H9 (cell line): ENCODE data around the gene TMEM163. TPM values are rescaled to one million over a fixed set of nuclear protein-coding genes. Genes with fewer than 3 reads are reported as not detected.

Experiments used
- DNase-seq: peaks from one replicate; pipeline ENCODE4 v3.0.0-alpha.2; 2017
- H2AFZ ChIP-seq: one replicate; pipeline ENCODE4 v1.6.1; 2013; ENCODE audit warnings: mild to moderate bottlenecking, low read length, control low read depth, moderate library complexity
- H2AK5ac ChIP-seq: 2 replicates; pipeline ENCODE4 v1.6.1; 2013; ENCODE audit warnings: low read length, control low read depth, mixed read lengths; ENCODE audit not compliant: insufficient read length
- H2BK120ac ChIP-seq: one replicate; pipeline ENCODE4 v1.6.1; 2013; ENCODE audit warnings: low read depth, mild to moderate bottlenecking, low read length, control low read depth, inconsistent platforms; ENCODE audit not compliant: poor library complexity, severe bottlenecking
- H2BK12ac ChIP-seq: 2 replicates; pipeline ENCODE4 v1.6.1; 2013; ENCODE audit warnings: low read length, control low read depth, mixed read lengths, low read depth; ENCODE audit not compliant: insufficient read length
- H2BK15ac ChIP-seq: 2 replicates; pipeline ENCODE4 v1.6.1; 2013; ENCODE audit warnings: low read depth, low read length, control low read depth
- H2BK20ac ChIP-seq: one replicate; pipeline ENCODE4 v1.6.1; 2013; ENCODE audit warnings: low read depth, mild to moderate bottlenecking, low read length, control low read depth, inconsistent platforms; ENCODE audit not compliant: poor library complexity, severe bottlenecking
- H2BK5ac ChIP-seq: 2 replicates; pipeline ENCODE4 v1.6.1; 2013; ENCODE audit warnings: low read length, control low read depth, mixed read lengths; ENCODE audit not compliant: insufficient read length
- H3K14ac ChIP-seq: 2 replicates; pipeline ENCODE4 v1.6.1; 2013; ENCODE audit warnings: low read length, control low read depth; ENCODE audit not compliant: insufficient read depth
- H3K18ac ChIP-seq: 2 replicates; pipeline ENCODE4 v1.6.1; 2013; ENCODE audit warnings: low read depth, mild to moderate bottlenecking, mixed read lengths, low read length, control low read depth; ENCODE audit not compliant: insufficient read length
- H3K23ac ChIP-seq: 2 replicates; pipeline ENCODE4 v1.6.1; 2013; ENCODE audit warnings: low read length, control low read depth, mixed read lengths, low read depth; ENCODE audit not compliant: insufficient read length
- H3K23me2 ChIP-seq: 2 replicates; pipeline ENCODE4 v1.6.1; 2013; ENCODE audit warnings: low read depth, mild to moderate bottlenecking, mixed read lengths, low read length, control low read depth; ENCODE audit not compliant: insufficient read length, poor library complexity, severe bottlenecking
- H3K27ac ChIP-seq: 2 replicates; pipeline ENCODE4 v1.5.1; 2013; ENCODE audit warnings: low read length, control low read depth, mixed read lengths, low read depth; ENCODE audit not compliant: insufficient read length
- H3K27me3 ChIP-seq: 2 replicates; pipeline ENCODE4 v1.6.1; 2013; ENCODE audit warnings: low read length, control low read depth, inconsistent platforms; ENCODE audit not compliant: insufficient read depth
- H3K4ac ChIP-seq: 2 replicates; pipeline ENCODE4 v1.6.1; 2013; ENCODE audit warnings: low read depth, mild to moderate bottlenecking, control low read depth, inconsistent platforms, low read length, moderate library complexity
- H3K4me1 ChIP-seq: 2 replicates; pipeline ENCODE4 v1.6.1; 2013; ENCODE audit warnings: low read length, control low read depth, inconsistent platforms; ENCODE audit not compliant: insufficient read depth
- H3K4me2 ChIP-seq: 2 replicates; pipeline ENCODE4 v1.6.1; 2013; ENCODE audit warnings: low read length, control low read depth, mixed read lengths; ENCODE audit not compliant: insufficient read length, insufficient read depth
- H3K56ac ChIP-seq: 2 replicates; pipeline ENCODE4 v1.6.1; 2013; ENCODE audit warnings: low read depth, mild to moderate bottlenecking, mixed read lengths, low read length, control low read depth; ENCODE audit not compliant: insufficient read length
- H3K79me1 ChIP-seq: 2 replicates; pipeline ENCODE4 v1.6.1; 2013; ENCODE audit warnings: low read depth, mild to moderate bottlenecking, moderate library complexity, low read length, control low read depth, inconsistent platforms; ENCODE audit not compliant: insufficient read depth, poor library complexity, severe bottlenecking
- H3K79me2 ChIP-seq: 2 replicates; pipeline ENCODE4 v1.6.1; 2013; ENCODE audit warnings: low read length, control low read depth, inconsistent platforms; ENCODE audit not compliant: insufficient read depth
- H3K9ac ChIP-seq: 2 replicates; pipeline ENCODE4 v1.6.1; 2013; ENCODE audit warnings: low read length, control low read depth, mixed read lengths; ENCODE audit not compliant: insufficient read length; ENCODE audit errors: extremely low read depth
- H3K9me3 ChIP-seq: one replicate; pipeline ENCODE4 v1.6.1; 2013; ENCODE audit warnings: low read depth, low read length, inconsistent platforms; ENCODE audit not compliant: control insufficient read depth
- H3T11ph ChIP-seq: one replicate; pipeline ENCODE4 v1.6.1; 2013; ENCODE audit warnings: mild to moderate bottlenecking, low read length, control low read depth, inconsistent platforms
- H4K20me1 ChIP-seq: one replicate; pipeline ENCODE4 v1.6.1; 2013; ENCODE audit not compliant: control insufficient read depth, insufficient read length, insufficient read depth
- H4K5ac ChIP-seq: 2 replicates; pipeline ENCODE4 v1.6.1; 2013; ENCODE audit warnings: low read depth, mild to moderate bottlenecking, mixed read lengths, low read length, control low read depth; ENCODE audit not compliant: insufficient read length
- H4K8ac ChIP-seq: replicated peaks from 2 replicates; pipeline ENCODE4 v1.6.1; 2013; ENCODE audit warnings: low read length, control low read depth, mixed read lengths, low read depth; ENCODE audit not compliant: insufficient read length
- H4K91ac ChIP-seq: 2 replicates; pipeline ENCODE4 v1.6.1; 2013; ENCODE audit warnings: low read depth, mild to moderate bottlenecking, moderate library complexity, mixed read lengths, low read length, control low read depth; ENCODE audit not compliant: insufficient read length
- H3K27ac Mint-ChIP-seq, 3 experiments: 2 replicates in 2 of 3; 3 replicates in 1 of 3; pipeline ENCODE4 v1.8.0; 2020 to 2021; ENCODE audit warnings: mixed read lengths in 3 of 3, mild to moderate bottlenecking in 1 of 3, moderate library complexity in 1 of 3
- H3K27me3 Mint-ChIP-seq: 2 replicates; pipeline ENCODE4 v1.8.0; 2021; ENCODE audit warnings: low read depth, mild to moderate bottlenecking, moderate library complexity, mixed read lengths
- H3K36me3 Mint-ChIP-seq, 3 experiments: 2 replicates in 2 of 3; 3 replicates in 1 of 3; pipeline ENCODE4 v1.8.0; 2020 to 2021; ENCODE audit warnings: low read depth in 3 of 3, mixed read lengths in 3 of 3; ENCODE audit not compliant: insufficient read depth in 1 of 3
- H3K4me1 Mint-ChIP-seq, 2 experiments: 2 replicates each; pipeline ENCODE4 v1.8.0; 2020; ENCODE audit warnings: mixed read lengths in 2 of 2
- H3K4me3 Mint-ChIP-seq, 2 experiments: 2 replicates in 1 of 2; 3 replicates in 1 of 2; pipeline ENCODE4 v1.8.0; 2020 to 2021; ENCODE audit warnings: mild to moderate bottlenecking in 2 of 2, mixed read lengths in 2 of 2, moderate library complexity in 1 of 2
- H3K9me3 Mint-ChIP-seq, 2 experiments: 2 replicates in 1 of 2; 3 replicates in 1 of 2; pipeline ENCODE4 v1.8.0; 2020; ENCODE audit warnings: mild to moderate bottlenecking in 2 of 2, mixed read lengths in 2 of 2, moderate library complexity in 1 of 2
- WGBS: extraction: QIAGEN DNeasy Blood & Tissue Kit; methylation state at CpG from one replicate; pipeline ENCODE4 v1.1.7; 2013; ENCODE audit warnings: missing lambda C conversion rate, low lambda C conversion rate, mixed read lengths; ENCODE audit not compliant: insufficient read length; ENCODE audit errors: extremely low coverage; 5-methylcytosine and 5-hydroxymethylcytosine counted together
- total RNA-seq: library from RNA; stranded (reverse); gene quantifications from 2 replicates; pipeline ENCODE4 v1.2.1, GENCODE V29; 2021
- TF ChIP-seq, protein P1 (sequence below): fragments of 200-600 bp; sonication (generic); conservative IDR thresholded peaks from 3 replicates; pipeline ENCODE4 v1.8.0; 2021; ENCODE audit warnings: antibody characterized with exemption, mild to moderate bottlenecking

The TMEM163 gene
- total RNA-seq, 1 experiment from 2014 or later, result 0.39 TPM

DNA sequence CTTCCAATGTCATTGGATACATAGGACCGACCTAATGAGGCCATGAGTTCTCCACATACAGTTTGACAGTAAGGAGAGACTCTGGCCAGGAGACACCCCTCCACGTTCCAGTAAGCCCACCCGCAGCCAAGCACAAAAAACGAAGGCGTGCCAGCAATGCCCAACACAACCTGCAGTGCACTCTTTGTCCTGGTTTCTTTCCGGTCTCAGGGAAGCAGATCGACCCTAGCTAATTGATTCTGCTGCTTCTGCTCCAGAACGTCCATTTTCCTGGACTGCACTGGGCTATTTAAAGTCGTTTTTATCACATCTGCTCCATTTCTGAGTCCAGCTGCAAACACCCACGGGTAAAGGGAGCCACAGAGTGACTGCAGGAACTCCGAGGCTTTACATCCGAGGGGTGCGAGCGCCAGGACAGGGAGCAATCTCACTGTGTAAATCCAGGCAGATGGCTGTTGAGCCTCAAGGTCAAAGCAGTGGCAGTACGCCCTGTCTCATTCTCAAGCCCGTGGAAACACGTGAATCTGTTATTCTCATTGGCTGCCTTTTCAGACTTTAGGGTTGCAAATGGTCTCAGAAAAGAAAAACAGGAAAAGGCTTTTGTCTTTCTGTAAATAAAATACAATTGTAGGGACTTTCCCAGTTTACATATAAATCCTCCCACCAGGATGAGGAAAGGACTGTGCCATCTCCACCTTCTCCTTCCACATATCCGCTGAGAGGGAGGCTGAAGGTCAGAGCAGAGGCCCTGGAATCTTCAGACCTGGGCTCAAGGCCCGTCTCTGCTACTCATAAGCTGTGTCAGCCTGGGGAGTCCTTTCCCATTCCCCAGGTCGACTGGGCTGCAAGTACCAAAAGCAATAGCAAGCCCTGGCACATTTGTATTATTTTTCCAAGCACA lies 40.7 kb downstream of the TMEM163 start:
- Histone ChIP-seq H3K79me1 (no peaks in the 10 kb centered on the region), H3T11ph (no peak overlapping the region), H3K23ac (no peak overlapping the region), H3K14ac (peak overlapping the region; percentile 39; the same call in 1 of the 2 replicates), H3K9me3 (no peaks in the 10 kb centered on the region), H4K20me1 (no peaks in the 10 kb centered on the region), H2BK12ac (no peak overlapping the region), H4K5ac (no peak overlapping the region), H3K4me2 (no peak overlapping the region), H2BK120ac (no peak overlapping the region), H3K56ac (no peak overlapping the region), H4K91ac (no peak overlapping the region), H3K27ac (no peak overlapping the region), H2BK20ac (no peak overlapping the region), H3K4ac (no peak overlapping the region), H4K8ac (no peak overlapping the region), H3K79me2 (no peaks in the 10 kb centered on the region), H2AFZ (no peak overlapping the region), H2BK5ac (no peak overlapping the region), H2AK5ac (no peak overlapping the region), H3K18ac (no peak overlapping the region), H3K9ac (no peak overlapping the region), H3K27me3 (no peaks in the 10 kb centered on the region), H3K23me2 (no peaks in the 10 kb centered on the region), H3K4me1 (no peaks in the 10 kb centered on the region), H2BK15ac (no peak overlapping the region)
- no peak for DNase-seq
- Mint-ChIP-seq H3K36me3 (no peaks in the 10 kb centered on the region), H3K27ac (0 out of 7 replicates have a peak overlapping the region, but pooled peaks of 1 of the 3 experiments have one; percentile 9), H3K4me1 (peaks cover 7 to 13% of the 10 kb centered on the region in 2 experiments), H3K9me3 (peaks cover 0 to 2% of the 10 kb centered on the region in 2 experiments; a peak in 1 of 5 replicates), H3K4me3 (no peak overlapping the region), H3K27me3 (no peaks in the 10 kb centered on the region; the same call in none of the 2 replicates)
- TF ChIP-seq, protein P1, sequence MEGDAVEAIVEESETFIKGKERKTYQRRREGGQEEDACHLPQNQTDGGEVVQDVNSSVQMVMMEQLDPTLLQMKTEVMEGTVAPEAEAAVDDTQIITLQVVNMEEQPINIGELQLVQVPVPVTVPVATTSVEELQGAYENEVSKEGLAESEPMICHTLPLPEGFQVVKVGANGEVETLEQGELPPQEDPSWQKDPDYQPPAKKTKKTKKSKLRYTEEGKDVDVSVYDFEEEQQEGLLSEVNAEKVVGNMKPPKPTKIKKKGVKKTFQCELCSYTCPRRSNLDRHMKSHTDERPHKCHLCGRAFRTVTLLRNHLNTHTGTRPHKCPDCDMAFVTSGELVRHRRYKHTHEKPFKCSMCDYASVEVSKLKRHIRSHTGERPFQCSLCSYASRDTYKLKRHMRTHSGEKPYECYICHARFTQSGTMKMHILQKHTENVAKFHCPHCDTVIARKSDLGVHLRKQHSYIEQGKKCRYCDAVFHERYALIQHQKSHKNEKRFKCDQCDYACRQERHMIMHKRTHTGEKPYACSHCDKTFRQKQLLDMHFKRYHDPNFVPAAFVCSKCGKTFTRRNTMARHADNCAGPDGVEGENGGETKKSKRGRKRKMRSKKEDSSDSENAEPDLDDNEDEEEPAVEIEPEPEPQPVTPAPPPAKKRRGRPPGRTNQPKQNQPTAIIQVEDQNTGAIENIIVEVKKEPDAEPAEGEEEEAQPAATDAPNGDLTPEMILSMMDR, result no peak
- no CpG with 5 or more reads among the region's 20 CpGs for WGBS
